ENCODE data around the gene DNAH3.

- TF ChIP-seq ZNF274 (IDR thresholded peaks at IDR 0.05; ENCODE audit: borderline replicate concordance, extremely low read depth, low read length) (no peak), POLR2A (IDR thresholded peaks at IDR 0.05; ENCODE audit: control extremely low read depth in 1 of 2, low read depth in 2 of 2, low read length in 2 of 2) (no peak), POLR2AphosphoS5 (IDR thresholded peaks at IDR 0.05; ENCODE audit: low read depth, low read length) (no peak), BACH1 (IDR thresholded peaks at IDR 0.05; ENCODE audit: low read length) (no peak), KDM1A (IDR thresholded peaks at IDR 0.05; ENCODE audit: borderline replicate concordance, low read length) (peak; percentile 66; the same call in 1 of the 2 replicates), EP300 (IDR thresholded peaks at IDR 0.05; ENCODE audit: borderline replicate concordance in 1 of 2, low read depth in 2 of 2, low read length in 2 of 2) (no peak), YY1 (IDR thresholded peaks at IDR 0.05; ENCODE audit: low read depth, low read length) (no peak), CHD2 (IDR thresholded peaks at IDR 0.05; ENCODE audit: low read length) (no peak), EZH2 (IDR thresholded peaks at IDR 0.05; ENCODE audit: low read depth, low read length, severe bottlenecking) (no peak), MAX (IDR thresholded peaks at IDR 0.05) (no peak), GTF2F1 (IDR thresholded peaks at IDR 0.05; ENCODE audit: borderline replicate concordance, low read depth, low read length) (no peak), SAP30 (IDR thresholded peaks at IDR 0.05; ENCODE audit: insufficient read depth, insufficient replicate concordance, low read length) (no peak)
- TF ChIP-seq, protein P1, sequence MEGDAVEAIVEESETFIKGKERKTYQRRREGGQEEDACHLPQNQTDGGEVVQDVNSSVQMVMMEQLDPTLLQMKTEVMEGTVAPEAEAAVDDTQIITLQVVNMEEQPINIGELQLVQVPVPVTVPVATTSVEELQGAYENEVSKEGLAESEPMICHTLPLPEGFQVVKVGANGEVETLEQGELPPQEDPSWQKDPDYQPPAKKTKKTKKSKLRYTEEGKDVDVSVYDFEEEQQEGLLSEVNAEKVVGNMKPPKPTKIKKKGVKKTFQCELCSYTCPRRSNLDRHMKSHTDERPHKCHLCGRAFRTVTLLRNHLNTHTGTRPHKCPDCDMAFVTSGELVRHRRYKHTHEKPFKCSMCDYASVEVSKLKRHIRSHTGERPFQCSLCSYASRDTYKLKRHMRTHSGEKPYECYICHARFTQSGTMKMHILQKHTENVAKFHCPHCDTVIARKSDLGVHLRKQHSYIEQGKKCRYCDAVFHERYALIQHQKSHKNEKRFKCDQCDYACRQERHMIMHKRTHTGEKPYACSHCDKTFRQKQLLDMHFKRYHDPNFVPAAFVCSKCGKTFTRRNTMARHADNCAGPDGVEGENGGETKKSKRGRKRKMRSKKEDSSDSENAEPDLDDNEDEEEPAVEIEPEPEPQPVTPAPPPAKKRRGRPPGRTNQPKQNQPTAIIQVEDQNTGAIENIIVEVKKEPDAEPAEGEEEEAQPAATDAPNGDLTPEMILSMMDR (IDR thresholded peaks at IDR 0.05; ENCODE audit: control extremely low read depth in 1 of 3, insufficient read depth in 1 of 3, low read depth in 1 of 3, low read length in 3 of 3), result no peak
- TF ChIP-seq, protein P2, sequence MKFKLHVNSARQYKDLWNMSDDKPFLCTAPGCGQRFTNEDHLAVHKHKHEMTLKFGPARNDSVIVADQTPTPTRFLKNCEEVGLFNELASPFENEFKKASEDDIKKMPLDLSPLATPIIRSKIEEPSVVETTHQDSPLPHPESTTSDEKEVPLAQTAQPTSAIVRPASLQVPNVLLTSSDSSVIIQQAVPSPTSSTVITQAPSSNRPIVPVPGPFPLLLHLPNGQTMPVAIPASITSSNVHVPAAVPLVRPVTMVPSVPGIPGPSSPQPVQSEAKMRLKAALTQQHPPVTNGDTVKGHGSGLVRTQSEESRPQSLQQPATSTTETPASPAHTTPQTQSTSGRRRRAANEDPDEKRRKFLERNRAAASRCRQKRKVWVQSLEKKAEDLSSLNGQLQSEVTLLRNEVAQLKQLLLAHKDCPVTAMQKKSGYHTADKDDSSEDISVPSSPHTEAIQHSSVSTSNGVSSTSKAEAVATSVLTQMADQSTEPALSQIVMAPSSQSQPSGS (IDR thresholded peaks at IDR 0.05; ENCODE audit: low read length), result no peak
Measured at GRCh38 chr16:21092951-21093350, 57.7 kb downstream of the DNAH3 start.

Data from H1 (cell line).